NCI-H446 treated with DMSO at 0.1 percent for 48 hours (cell line): ENCODE measurements around the gene MRPL27.

ENCODE experiments used
- DNase-seq: peaks from one replicate; lab custom pipeline; 2025; lab: John Stamatoyannopoulos, UW

Gene MRPL27

GRCh38 chr17:50386510-50386909 is 13.5 kb upstream of the MRPL27 start:
- no peak for DNase-seq

- no peak for DNase-seq
Measured at GRCh38 chr17:50382931-50383330, 9.9 kb upstream of the MRPL27 start.

- DNase-seq: no peak
Measured at GRCh38 chr17:50381920-50382319, 8.9 kb upstream of the MRPL27 start.

- DNase-seq: no peak
Measured at GRCh38 chr17:50381260-50381815, 8.4 kb upstream of the MRPL27 start.

DNA sequence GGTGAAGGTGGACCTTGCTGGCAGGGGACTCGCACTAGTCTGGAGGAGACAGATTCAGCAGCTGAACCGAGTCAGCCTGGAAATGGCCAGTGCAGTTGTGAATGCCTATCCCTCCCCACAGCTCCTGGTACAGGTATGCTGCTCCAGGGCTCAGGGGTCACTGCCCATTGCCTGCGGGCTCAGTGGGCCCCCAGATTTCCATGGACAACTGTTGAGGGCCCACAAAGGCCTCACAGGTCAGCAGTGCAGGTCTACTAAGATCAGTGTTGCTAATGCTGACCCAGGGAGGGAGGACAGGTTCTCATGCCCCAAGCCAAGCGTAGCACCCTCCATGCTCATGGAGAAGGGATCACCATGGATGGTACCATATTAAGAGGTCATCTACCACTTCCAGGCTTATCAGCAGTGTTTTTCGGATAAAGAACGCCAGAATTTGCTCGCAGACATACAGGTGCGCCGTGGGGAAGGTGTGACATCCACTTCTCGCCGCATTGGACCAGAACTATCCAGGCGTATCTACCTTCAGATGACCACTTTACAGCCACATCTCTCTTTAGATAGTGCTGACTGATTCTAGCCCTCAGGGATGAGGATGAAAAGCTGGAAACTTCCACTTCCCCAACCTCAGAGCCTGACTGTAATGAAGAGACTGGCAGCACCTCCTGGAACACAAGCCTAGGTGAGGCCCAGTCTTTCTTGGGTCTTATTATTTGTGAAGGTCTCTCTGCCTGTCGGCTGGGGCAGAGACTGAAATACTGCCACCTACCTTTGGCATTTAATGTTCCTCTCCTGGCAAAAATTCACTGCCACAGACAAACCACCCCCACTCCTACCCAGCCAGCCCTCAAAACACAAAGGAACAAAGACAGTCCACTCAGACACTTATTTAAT is 7.6 kb upstream of the MRPL27 start:
- no peak for DNase-seq

DNA sequence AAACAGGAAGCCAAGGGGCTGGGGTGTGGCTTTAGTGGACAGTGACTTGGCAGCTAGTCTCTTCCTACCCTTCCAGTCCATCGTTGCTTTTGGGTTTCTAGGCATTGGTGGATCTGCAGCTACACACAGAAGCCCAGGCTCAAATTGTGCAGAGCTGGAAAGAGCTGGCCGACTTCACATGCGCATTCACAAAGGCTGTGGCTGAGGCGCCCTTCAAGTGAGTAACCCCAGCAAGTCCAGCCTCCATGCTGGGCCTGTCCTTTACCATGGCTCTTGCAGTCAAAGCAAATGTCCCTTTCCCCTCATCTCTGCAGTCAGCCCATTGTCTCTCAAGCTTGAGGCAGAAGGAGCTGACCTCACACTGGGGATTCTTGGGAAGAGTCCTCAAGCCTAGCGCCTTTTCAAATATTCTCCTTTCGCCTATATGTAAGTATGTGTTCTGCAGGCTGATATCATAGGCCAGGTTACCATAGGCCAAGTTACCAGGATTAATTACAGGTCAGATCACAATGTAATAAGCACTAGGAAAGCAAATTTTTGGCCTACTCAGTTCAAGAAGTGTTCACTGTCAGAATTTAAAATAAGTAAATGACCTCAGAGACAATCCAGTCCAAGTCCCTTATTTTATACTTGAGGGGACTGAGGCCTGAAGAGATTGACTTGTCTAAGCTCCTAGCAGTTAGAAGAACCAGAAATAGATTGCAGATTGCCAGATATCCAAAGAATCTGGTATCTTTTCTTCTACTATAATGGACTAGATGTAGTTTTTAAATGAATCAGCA is 6.6 kb upstream of the MRPL27 start:
- DNase-seq: no peak

DNA sequence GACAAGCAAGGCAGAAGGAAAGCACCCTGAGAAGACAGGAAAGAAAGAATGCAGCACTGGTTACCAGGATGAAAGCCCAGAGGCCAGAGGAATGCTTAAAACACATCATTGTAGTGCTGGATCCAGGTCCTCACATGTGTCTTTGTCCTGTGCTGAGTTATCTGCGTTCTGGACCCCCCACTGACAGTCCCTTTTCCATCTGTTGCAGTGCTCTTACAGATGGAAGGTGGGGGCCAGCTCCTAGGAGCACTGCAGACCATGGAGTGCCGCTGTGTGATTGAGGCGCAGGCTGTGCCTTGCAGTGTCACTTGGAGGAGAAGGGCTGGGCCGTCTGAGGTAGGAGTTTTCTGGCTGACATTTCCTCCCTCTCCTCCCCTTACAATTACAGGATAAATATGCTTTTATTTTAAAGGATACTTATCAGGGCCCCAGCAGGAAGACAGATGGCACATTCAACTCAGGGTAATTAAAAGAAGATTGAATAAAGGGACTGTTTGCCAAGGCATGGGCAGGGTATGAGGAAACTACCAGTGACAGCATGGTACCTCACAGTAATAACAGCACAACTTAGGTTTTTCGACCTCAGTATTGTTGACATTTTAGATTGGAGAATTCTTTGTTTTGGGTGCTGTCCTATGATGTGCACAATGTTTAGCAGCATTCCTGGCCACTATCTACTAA is 3.0 kb upstream of the MRPL27 start:
- DNase-seq: peak; percentile 61

DNA sequence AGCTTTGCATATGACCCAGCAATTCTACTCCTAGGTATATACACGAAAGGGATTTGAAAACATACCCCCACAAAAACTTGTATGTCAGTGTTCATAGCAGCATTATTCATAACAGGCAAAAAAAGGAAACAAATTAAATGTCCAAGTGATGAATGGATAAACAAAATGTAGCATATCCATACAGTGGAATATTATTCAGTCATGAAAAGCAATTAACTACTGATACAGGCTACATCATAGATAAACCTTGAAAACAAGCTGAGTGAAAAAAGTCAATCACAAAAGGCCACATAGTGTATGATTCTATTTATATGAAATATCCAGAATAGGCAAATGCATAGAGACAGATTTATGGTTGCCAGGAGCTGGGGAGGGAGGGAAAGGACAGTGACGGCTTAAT is 721 bp upstream of the MRPL27 start:
- no peak for DNase-seq

DNA sequence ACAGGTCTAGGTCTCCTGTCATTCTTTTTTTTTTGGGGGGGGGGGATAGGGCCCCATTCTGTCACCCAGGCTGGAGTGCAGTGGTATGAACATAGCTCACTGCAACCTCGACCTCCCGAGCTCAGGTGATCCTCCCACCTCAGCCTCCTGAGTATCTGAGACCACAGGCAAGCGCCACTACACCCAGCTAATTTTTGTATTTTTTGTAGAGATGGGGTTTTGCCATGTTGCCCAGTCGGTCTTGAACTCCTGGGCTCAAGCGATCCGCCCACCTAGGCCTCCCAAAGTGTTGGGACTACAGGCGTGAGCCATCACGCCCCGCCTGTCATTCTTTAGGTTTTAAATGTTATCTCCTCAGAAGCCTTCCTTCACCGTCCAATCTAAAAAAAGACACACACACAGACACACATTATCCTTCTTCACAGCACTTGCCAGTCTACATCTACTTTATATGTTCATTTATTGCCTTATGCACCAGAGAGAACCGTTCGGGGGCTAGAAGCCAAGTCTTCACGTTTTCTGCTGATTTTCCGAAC is 694 bp downstream of the MRPL27 start:
- DNase-seq: no peak

DNA sequence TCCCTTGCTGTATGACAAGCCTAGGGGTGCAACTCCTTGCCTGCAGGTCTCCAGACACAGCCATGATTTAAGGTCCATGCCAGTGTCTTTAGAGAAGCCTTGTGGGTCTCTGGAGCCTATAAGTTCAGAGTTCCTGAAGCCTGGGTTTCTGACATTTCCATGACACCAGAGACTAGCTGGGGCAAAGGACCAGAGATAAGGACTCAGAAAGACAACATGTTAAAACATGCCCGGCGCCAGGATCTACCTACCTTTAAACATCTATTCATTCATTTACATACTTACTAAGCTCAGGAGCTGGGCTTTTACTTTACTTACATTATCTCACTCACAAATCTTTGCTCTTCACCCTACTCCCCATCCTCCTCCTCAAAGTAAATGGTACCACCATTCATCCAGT is 1.5 kb downstream of the MRPL27 start:
- DNase-seq: no peak

DNA sequence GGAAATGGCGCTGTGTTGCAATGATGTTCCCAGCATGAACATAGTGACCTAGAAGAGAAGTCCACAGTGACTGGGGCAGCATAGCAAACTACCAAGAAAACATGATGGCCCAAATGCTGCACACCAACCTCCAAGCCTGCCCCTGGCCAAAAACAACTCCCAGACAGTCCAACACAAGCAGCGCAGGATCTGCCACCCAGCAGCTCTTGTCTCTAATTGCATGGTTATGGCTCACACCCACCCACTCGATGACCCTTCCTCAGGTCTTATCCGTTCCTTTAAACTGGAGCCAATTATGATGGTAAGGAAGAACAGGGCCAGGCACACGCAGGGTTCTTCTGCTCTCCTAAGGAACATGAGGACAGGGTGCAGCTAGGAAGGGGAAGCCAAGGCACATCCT is 2.9 kb downstream of the MRPL27 start:
- DNase-seq: no peak

- no peak for DNase-seq
Measured at GRCh38 chr17:50367401-50367800, 5.6 kb downstream of the MRPL27 start.

DNA sequence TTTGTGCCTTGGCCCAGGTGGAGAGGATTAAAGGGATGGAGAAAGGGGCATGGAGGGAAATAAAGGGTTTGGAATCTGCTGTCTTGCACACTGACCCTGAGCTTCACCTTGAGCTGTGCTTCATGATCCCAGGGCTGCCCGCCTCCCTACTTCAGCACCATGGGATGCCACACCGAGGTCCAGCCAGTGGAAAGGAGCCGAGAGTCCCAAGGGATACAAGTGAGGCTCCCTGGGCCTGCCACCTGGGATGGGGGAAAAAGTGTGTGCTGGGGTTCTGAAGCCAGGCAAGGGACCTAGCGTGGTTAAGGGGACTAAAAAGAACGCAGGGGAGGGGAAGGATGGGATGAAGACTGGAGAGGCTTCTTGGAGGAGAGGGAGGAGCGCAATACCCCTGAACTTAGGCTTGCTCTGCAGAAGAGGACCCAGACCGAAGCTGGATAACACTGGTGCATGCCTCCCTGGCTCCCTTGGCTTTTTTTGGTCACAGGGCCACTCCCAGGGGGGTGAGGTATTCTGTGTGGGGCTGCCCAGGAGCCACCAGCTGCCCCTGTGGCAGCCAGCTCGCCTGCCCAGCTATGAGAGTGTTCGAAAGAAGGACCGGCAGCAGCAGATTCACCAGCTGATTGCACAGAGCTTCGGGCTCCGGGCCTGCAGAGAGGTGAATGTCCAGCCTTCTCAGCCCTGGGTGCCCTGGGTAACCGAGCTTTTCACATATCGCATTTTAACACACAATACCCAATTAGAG is 7.2 kb downstream of the MRPL27 start:
- no peak for DNase-seq

GRCh38 chr17:50365165-50365564 is 7.8 kb downstream of the MRPL27 start:
- no peak for DNase-seq

GRCh38 chr17:50364715-50365114 is 8.3 kb downstream of the MRPL27 start:
- no peak for DNase-seq

DNA sequence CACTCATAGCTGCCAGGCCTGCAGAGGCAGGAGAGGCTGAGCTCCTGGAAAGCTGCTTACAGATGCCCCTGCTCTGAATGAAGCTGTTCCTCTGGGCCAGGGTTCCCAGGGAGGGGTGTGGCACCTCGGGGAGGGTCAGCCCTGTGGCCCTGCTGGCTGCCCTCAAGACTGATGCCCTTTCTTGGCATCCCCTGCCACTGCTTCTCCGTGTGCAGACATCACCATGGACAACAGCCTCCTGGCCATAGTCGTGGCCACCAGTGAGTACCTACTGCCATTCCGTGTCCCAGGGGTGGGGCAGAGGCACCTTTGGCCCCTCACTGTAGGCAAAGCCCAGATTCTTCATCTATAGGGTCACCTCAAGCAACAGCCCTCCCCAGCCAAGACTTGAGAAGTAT is 8.9 kb downstream of the MRPL27 start:
- DNase-seq: no peak

- peak; percentile 21 for DNase-seq
Measured at GRCh38 chr17:50363217-50364060, 9.5 kb downstream of the MRPL27 start.

DNA sequence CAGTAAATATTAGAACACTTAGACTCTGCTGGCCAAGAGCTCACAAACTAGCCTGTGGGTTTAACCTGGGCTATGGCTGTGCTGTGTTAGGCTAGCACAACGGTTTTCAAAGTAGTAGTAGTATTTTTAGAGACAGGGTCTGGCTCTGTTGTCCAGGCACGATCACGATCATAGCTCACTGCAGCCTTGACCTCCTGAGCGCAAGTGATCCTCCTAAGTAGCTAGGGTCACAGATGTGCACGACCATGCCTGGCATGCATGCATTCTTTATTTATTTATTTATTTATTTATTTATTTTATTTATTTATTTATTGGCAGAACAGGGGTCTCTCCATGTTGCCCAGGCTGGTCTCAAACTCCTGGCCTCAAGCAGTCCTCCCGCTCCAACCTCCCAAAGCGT is 10.3 kb downstream of the MRPL27 start:
- no peak for DNase-seq

DNA sequence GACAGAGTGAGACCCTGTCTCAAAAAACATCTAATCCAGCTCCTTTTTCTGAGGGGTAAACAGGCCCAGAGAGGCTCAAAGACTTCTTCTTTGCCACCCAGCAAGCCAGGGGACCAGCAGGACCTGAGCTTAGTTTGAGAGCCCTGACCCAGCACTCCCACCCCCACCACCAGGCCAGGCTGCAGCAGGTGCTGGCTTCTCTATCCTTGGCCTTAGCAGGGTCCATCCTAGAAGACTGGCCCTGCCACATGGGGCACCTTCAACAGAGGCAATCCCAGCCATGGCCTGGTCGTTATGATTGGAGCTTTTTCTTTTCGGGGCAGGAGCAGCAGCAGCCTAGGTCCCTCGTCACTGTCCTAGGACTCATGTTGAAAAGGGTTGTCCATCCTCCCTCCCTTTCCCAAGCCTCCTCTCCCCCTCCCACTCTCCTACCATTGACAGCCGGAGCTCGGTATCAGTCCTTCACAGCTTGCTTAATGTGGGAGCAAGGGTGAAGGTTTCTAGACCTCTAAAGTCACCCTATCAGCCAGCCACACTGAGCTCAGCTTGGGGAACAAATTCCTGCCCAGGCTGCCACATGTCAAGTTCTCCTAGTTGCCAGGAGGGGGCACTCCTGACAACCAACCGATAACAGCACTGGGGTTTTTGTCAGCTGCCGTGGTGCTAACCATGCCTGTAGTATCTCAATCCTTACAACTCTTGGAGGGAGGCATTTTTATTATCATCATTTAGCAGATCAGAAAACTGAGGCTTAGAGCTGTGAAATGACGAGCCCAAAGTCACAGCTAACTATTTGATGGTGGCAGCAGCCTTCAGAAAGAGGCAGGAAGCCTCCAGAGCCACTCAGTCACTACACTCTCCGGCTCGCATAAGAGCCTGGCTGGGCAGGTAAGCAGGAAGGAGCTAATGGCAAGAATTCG is 11.2 kb downstream of the MRPL27 start:
- peak; percentile 4 for DNase-seq
